Right ventricle myocardium inferior (tissue), 1 donor: Measurements from ENCODE around the gene IFNAR1. TPM values are rescaled to one million over a fixed set of nuclear protein-coding genes. Genes with fewer than 3 reads are reported as not detected.

Source experiments
- total RNA-seq: library from RNA; stranded (reverse); fragmentation: NEBNext Ultra II Directional; extraction: Animal tissue kit (Norgen Biotek cat#: 25700); gene quantifications from one replicate; pipeline ENCODE4 v1.2.1, GENCODE V29; 2021
- donor health status: DM: no; HTN: yes; CAD: no; lungs with severe emphysema.

The IFNAR1 gene
- total RNA-seq, 1 donor from 2014 or later = 31.6 TPM

Other genes starting within 250 kb of the IFNAR1 start
- 10.4 TPM for gene IFNAR2, start 95.0 kb upstream of the IFNAR1 start, total RNA-seq
- 8.9 TPM for gene IL10RB, start 58.6 kb upstream of the IFNAR1 start, total RNA-seq
- 36.4 TPM for gene IFNGR2, start 78.4 kb downstream of the IFNAR1 start, total RNA-seq
- 35.1 TPM for gene TMEM50B, start 155.0 kb downstream of the IFNAR1 start, total RNA-seq
- 7.6 TPM for gene DNAJC28, start 166.7 kb downstream of the IFNAR1 start, total RNA-seq
- gene GART, start 217.1 kb downstream of the IFNAR1 start, total RNA-seq = 42.7 TPM
- gene SON, start 218.1 kb downstream of the IFNAR1 start, total RNA-seq = 136 TPM